Activated naive CD8-positive, alpha-beta T cell treated with anti-CD3 and anti-CD28 coated beads, Interleukin-2, amount 50 U/mL, for 24 hours (primary cell): ENCODE results near the gene RIC8A.
"Not testable (repeated sequence)": the region's sequence is repeated elsewhere in the genome, so short reads cannot be mapped to it uniquely, and the experiment has no call there.

Source experiments
- ATAC-seq: fragments of 150-1000 bp; cut with Tn5 transposase; one replicate; pipeline ENCODE4 v1.10.0; 2021
- DNase-seq: peaks from one replicate; pipeline ENCODE4 v3.0.0; 2021
- H3K27ac Mint-ChIP-seq: one replicate; pipeline ENCODE4 v1.8.0; 2021; ENCODE audit warnings: mild to moderate bottlenecking, mixed read lengths
- H3K27me3 Mint-ChIP-seq: one replicate; pipeline ENCODE4 v1.8.0; 2021; ENCODE audit warnings: mixed read lengths
- H3K36me3 Mint-ChIP-seq: one replicate; pipeline ENCODE4 v1.8.0; 2021; ENCODE audit warnings: low read depth, mixed read lengths
- H3K4me1 Mint-ChIP-seq: one replicate; pipeline ENCODE4 v1.8.0; 2021; ENCODE audit warnings: mixed read lengths
- H3K4me3 Mint-ChIP-seq: one replicate; pipeline ENCODE4 v1.8.0; 2021; ENCODE audit warnings: mild to moderate bottlenecking, moderate library complexity, mixed read lengths
- H3K9me3 Mint-ChIP-seq: one replicate; pipeline ENCODE4 v1.8.0; 2021; ENCODE audit warnings: mixed read lengths

Gene RIC8A

DNA sequence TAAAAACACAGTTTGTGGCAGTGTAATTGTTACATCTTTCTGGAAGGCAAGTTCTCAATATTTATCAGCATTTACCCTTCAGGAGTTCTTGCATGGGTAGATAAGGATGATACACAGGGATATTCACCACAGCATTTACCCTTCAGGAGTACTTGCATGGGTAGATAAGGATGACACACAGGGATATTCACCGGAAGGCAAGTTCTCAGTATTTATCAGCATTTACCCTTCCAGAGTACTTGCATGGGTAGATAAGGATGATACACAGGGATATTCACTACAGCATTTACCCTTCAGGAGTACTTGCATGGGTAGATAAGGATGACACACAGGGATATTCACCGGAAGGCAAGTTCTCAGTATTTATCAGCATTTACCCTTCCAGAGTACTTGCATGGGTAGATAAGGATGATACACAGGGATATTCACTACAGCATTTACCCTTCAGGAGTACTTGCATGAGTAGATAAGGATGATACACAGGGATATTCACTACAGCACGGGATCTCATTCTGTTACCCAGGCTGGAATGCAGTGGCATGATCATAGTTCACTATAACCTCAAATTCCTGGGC lies 13.2 kb downstream of the RIC8A start:
- H3K27ac Mint-ChIP-seq, H3K4me3 Mint-ChIP-seq, ATAC-seq, H3K27me3 Mint-ChIP-seq, DNase-seq, H3K9me3 Mint-ChIP-seq: not testable (repeated sequence)
- H3K36me3 Mint-ChIP-seq = peaks cover 16% of the 10 kb centered on the region
- peaks cover 16% of the 10 kb centered on the region for H3K4me1 Mint-ChIP-seq

DNA sequence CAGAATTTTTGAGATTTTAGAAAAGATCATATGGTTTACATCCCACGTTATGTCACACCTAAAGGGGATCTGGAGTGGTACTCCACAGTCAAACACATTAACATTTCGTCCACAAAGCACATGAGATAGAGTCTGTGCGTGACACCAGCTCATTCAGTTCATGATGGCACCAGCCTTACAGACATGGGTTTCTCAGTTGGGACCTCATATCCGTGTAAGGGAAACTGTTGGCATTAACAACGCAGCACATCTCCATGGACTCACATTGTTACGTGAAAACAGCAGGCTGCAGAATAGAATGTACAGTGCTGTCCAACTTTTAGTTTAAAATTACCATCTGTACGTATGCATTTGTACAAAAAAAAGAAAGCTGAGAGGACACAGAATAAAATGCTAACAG lies 14.0 kb downstream of the RIC8A start:
- ATAC-seq (no peak), DNase-seq (no peak)
- Mint-ChIP-seq H3K27me3 (no peaks in the 10 kb centered on the region), H3K4me3 (no peak overlapping the region), H3K9me3 (no peaks in the 10 kb centered on the region), H3K36me3 (peaks cover 15% of the 10 kb centered on the region), H3K27ac (no peak overlapping the region), H3K4me1 (peaks cover 20% of the 10 kb centered on the region)

DNA sequence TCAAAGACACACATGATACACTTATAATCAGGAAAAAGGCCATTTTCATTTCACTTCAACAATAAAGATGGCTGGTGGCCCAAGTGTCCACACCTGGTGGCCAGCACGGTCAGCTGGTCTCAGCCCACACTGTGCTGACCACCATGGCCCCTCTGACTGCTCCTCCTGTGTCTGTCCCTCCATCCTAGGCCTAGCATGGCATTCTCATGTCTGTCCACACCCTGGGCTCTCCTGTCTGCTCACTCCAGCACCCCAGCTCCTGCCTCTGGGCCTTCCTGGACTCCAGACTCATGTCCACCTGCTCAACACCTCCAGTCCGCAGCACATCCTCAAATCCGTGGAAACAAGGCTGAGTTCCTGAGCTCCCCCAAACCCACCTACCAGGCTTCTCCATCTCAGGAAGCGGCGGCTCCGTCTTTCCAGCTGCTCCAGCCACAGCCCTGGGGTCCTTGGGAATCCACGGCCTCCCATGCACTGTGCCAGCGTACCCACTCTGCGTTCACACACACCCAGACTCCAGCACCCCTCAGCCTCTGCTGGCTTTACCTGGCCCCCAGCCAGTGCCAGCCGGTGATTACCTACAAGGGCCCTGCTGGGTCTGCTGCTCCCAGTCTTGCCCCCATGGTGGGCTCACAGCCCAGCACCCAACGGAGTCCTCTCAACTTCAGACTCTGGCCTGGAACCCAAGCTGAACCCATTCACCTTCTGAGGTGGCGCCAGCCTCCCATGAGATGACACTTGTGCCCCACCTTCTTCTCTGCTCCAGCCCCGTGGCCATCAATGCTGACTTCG lies 14.7 kb downstream of the RIC8A start:
- peaks cover 19% of the 10 kb centered on the region for H3K4me1 Mint-ChIP-seq
- DNase-seq = no peak
- no peak for ATAC-seq
- H3K27ac Mint-ChIP-seq = no peak overlapping the region
- no peak overlapping the region for H3K4me3 Mint-ChIP-seq
- H3K9me3 Mint-ChIP-seq = no peaks in the 10 kb centered on the region
- no peaks in the 10 kb centered on the region for H3K27me3 Mint-ChIP-seq
- H3K36me3 Mint-ChIP-seq = peaks cover 15% of the 10 kb centered on the region

DNA sequence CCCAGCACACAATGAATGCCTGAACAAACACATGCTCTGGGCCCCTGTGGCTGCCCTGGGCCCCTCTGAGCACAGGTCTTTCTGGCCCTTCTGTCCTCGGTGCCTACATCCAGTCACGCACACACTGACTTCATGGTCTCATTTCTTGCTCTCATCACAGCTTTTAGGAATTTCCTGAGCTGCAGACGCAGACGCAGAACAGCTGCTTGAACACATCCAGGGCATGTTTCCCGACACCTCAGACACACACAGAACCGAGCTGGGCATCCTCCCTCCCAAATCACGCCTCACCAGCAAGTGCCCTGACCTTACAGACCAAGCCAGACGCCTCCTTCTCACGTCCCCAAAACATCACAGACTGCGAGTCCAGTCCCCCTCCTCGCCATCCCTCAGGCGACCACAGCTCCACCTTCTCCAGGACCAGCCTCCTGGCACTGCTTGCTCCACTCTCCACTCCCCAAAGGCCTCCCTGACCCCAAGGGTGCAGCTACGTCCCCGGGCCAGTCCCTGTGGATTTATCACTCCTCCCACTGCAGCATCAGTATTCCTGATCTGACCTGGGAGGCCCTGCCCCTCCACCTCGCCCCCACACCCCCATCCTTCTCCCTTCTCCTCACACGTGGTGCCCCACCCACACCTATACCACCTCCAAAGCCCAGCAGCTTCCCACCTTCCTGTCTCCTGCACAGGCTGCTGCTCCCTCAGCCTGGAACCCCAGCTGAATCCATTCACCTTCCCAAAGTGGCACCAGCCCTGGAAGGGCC lies 15.7 kb downstream of the RIC8A start:
- Mint-ChIP-seq H3K4me1 (peaks cover 16% of the 10 kb centered on the region), H3K27me3 (no peaks in the 10 kb centered on the region), H3K4me3 (no peak overlapping the region), H3K27ac (no peak overlapping the region), H3K36me3 (peaks cover 10% of the 10 kb centered on the region), H3K9me3 (no peaks in the 10 kb centered on the region)
- DNase-seq (no peak), ATAC-seq (no peak)

DNA sequence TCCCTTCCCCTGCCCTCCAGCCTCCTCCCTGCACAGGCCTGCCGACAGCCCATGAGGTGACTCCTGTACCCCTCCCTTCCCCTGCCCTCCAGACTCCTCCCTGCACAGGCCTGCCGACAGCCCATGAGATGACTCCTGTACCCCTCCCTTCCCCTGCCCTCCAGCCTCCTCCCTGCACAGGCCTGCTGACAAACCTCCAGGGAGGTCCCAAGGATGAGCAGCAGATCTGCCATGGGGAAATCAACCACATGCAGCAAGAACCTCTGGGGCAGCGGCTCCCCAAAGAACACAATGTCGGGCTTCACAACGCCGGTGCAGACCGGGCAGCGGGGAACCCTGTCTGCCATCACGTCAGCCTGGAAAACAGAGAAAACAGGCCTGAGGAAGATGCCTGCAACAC lies 16.4 kb downstream of the RIC8A start:
- ATAC-seq (no peak), DNase-seq (no peak)
- H3K9me3 Mint-ChIP-seq = no peaks in the 10 kb centered on the region
- H3K27ac Mint-ChIP-seq = no peak overlapping the region
- H3K36me3 Mint-ChIP-seq = peaks cover 10% of the 10 kb centered on the region
- no peaks in the 10 kb centered on the region for H3K27me3 Mint-ChIP-seq
- H3K4me1 Mint-ChIP-seq = peaks cover 23% of the 10 kb centered on the region
- H3K4me3 Mint-ChIP-seq = no peak overlapping the region

DNA sequence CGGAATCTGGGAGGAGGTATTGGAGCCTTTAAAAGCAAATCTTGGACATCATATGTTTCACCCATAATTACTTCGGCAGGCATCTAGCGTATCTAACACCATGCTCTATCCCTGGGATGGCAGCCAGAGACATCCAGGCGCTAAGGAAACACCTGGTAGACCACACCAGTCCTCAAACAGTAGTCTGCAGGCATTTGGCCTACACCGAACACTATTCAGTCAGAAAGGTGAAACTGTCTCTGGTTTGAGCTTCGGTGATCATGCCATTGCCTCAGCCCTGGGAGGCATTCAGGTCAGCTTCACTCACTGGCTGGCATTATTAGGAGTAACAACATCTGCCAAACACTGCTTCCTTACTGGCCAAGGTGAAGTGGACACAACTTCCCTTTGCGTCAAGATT lies 16.9 kb downstream of the RIC8A start:
- Mint-ChIP-seq H3K4me3 (no peak overlapping the region), H3K27me3 (no peaks in the 10 kb centered on the region), H3K4me1 (peaks cover 24% of the 10 kb centered on the region), H3K27ac (no peak overlapping the region), H3K9me3 (no peaks in the 10 kb centered on the region), H3K36me3 (peaks cover 7% of the 10 kb centered on the region)
- ATAC-seq = no peak
- DNase-seq = no peak

DNA sequence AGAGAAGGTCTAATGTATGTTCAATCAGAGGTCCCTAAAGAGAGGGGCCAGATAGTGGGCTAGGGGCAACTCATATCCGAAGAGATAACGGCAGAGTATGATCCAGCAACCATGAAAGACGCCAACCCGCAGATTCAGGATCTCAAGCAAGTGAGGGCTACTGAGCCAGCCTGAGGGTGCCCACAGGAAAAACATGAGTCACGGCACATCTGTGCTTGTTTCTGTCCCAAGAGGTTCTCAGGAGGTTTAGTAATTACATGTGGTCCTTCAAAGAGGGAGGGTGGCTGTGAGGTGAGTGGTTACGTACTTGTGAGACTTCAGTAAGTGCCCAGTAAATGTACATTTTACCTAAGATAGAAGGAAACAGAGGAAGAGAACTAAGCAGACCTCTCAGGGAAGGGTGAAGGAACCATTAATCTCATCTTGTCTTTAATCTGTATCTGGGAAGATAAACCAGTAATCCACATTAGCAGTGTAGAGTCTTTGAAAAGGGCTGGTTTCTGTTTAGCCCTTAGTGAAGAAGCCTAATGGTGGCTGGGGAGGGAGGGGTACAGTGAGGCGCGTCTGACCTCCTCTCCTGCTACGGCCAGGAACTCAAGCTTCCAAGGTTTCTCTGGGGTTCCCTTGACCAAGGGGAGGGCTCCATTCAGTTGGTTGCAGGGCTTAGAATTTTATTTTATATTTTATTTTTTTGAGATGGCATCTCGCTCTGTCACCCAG lies 18.4 kb downstream of the RIC8A start:
- no peaks in the 10 kb centered on the region for H3K9me3 Mint-ChIP-seq
- H3K4me1 Mint-ChIP-seq = peaks cover 24% of the 10 kb centered on the region
- no peak for DNase-seq
- H3K27ac Mint-ChIP-seq = peak overlapping the region; percentile 75
- H3K36me3 Mint-ChIP-seq = peaks cover 9% of the 10 kb centered on the region
- no peaks in the 10 kb centered on the region for H3K27me3 Mint-ChIP-seq
- peak overlapping the region; percentile 2 for H3K4me3 Mint-ChIP-seq
- ATAC-seq = peak; percentile 93

DNA sequence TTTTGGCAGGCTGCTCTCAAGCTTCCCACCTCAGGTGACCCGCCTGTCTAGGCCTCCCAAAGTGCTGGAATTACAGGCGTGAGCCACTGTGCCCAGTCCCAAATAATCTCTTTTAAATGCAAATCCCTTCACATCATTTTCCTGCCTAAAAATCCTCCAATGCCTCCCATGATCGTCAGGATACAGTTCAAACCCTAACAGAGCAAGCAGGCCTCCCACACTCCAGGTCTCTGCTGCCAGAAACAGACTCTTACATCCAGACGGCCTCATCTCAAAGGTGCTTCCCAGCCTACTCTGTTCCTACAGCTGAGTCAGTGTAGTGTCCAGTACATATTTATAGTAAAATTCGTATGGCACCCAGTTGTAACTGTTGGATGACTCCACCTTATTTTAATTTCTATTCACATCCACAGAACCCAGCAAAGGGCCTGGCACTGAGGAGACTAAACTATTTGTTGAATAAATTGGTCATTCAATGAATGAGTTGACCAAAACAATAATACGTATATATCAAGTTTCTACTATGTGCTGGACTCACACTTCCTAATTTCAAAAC lies 20.4 kb downstream of the RIC8A start:
- no peak overlapping the region for H3K4me3 Mint-ChIP-seq
- no peaks in the 10 kb centered on the region for H3K9me3 Mint-ChIP-seq
- peaks cover 4% of the 10 kb centered on the region for H3K36me3 Mint-ChIP-seq
- no peak for ATAC-seq
- peaks cover 24% of the 10 kb centered on the region for H3K4me1 Mint-ChIP-seq
- no peaks in the 10 kb centered on the region for H3K27me3 Mint-ChIP-seq
- DNase-seq = no peak
- H3K27ac Mint-ChIP-seq = peak overlapping the region; percentile 19

DNA sequence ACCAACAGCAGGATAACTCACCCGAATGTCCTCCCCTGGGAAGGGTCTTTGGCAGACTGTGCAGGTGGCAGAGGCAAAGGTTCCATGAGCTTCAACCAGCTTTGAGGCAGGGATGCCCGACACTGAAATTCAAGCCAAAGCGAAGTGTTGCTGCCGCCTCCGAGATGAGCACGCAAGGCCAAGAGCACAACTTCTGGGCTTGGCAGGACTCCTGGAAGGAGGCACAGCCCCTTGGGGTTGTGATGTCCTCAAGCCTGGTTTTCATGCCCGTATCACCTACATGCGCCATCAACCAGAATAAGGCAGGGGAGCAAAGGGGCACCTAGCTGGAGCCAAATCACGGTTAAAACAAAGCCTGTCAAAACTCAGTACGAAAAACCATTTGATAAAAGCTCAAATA lies 22.9 kb downstream of the RIC8A start:
- ATAC-seq = no peak

DNA sequence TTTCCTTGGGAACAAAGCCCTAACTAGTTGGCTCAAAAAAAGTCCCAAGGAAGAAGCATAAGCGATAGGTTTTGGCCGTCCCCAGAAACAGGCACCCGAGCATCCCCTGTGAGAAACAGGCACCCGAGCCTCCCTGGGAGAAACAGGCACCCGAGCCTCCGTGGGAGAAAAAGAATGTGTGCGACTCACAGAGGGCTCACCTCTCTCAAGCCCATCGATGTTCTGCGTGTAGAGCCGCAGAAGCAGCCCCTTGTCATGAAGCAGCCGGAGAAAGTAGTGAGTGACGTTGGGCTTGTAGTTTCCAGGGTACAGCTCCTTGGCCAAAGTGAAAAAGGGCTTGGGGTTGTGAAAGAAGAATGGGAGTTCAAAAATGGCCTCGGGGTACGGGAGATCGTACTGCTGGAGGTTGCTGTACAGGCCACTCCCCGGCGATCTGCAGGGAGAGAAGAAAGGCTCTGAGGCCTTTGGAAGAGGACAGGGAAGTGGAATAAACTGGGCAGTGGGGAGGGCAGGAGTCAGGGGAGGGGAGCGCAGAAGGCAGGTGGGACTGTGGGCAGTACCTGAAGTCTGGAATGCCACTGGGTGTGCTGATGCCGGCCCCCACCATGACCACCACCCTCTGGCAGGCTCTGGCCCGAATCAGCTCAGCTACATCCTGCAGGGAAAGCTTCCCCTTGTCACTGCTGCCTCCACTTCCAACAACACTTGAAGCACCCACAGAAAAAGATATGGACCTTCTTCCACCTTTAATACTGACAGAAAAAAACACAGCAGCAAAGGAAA lies 25.5 kb downstream of the RIC8A start:
- Mint-ChIP-seq H3K4me3 (no peak overlapping the region), H3K9me3 (no peaks in the 10 kb centered on the region), H3K27ac (peak overlapping the region; percentile 11), H3K4me1 (peaks cover 28% of the 10 kb centered on the region), H3K36me3 (peaks cover 5% of the 10 kb centered on the region), H3K27me3 (no peaks in the 10 kb centered on the region)
- DNase-seq (no peak), ATAC-seq (no peak)

More for the DNA sequence above, 22.9 kb downstream of the RIC8A start:
- H3K27ac Mint-ChIP-seq = no peak overlapping the region
- H3K27me3 Mint-ChIP-seq = no peaks in the 10 kb centered on the region
- H3K36me3 Mint-ChIP-seq = peaks cover 4% of the 10 kb centered on the region
- no peak for DNase-seq
- H3K4me1 Mint-ChIP-seq = peaks cover 30% of the 10 kb centered on the region
- no peaks in the 10 kb centered on the region for H3K9me3 Mint-ChIP-seq
- no peak overlapping the region for H3K4me3 Mint-ChIP-seq

DNA sequence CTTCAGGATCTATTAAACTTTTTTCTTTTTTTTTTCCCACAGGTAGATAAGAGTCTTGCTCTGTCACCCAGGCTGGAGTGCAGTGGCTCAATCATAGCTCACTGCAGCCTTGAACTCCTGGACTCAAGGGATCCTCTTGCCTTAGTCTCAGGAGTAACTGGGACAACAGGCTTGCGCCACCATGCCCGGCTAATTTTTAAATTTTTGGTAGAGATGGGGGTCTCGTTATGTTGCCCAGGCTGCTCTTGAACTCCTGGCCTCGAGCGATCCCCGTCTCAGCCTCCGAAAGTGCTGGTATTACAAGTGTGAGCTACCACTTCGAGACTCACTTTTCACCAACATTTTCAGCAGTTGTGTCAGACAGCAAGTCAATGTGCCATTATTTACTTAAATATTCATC lies 27.7 kb downstream of the RIC8A start:
- H3K27me3 Mint-ChIP-seq = no peaks in the 10 kb centered on the region
- peaks cover 39% of the 10 kb centered on the region for H3K4me1 Mint-ChIP-seq
- peak overlapping the region; percentile 97 for H3K27ac Mint-ChIP-seq
- ATAC-seq (no peak), DNase-seq (no peak)
- H3K4me3 Mint-ChIP-seq = peak overlapping the region; percentile 93
- no peaks in the 10 kb centered on the region for H3K9me3 Mint-ChIP-seq
- peaks cover 23% of the 10 kb centered on the region for H3K36me3 Mint-ChIP-seq

DNA sequence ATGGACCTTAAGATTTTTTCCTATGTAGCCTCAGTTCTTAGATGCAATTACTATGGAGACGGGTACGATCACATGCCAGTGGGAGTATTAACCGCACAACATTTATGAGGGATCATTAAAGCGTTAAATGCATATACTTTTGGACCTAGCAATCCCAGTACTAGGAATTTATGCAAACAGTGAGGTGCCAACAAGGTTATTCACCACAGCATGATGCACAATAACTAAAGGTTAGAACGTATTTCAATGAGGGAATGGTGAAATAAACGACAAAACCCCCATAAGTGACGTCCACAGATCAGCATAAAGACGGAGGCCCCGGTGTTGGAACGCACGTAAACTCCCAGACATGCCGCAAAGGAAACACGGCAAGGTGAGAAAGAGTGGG lies 28.1 kb downstream of the RIC8A start:
- Mint-ChIP-seq H3K27ac (peak overlapping the region; percentile 97), H3K4me1 (peaks cover 43% of the 10 kb centered on the region), H3K4me3 (peak overlapping the region; percentile 93), H3K36me3 (peaks cover 26% of the 10 kb centered on the region), H3K9me3 (no peaks in the 10 kb centered on the region), H3K27me3 (no peaks in the 10 kb centered on the region)
- ATAC-seq (peak; percentile 37), DNase-seq (no peak)

DNA sequence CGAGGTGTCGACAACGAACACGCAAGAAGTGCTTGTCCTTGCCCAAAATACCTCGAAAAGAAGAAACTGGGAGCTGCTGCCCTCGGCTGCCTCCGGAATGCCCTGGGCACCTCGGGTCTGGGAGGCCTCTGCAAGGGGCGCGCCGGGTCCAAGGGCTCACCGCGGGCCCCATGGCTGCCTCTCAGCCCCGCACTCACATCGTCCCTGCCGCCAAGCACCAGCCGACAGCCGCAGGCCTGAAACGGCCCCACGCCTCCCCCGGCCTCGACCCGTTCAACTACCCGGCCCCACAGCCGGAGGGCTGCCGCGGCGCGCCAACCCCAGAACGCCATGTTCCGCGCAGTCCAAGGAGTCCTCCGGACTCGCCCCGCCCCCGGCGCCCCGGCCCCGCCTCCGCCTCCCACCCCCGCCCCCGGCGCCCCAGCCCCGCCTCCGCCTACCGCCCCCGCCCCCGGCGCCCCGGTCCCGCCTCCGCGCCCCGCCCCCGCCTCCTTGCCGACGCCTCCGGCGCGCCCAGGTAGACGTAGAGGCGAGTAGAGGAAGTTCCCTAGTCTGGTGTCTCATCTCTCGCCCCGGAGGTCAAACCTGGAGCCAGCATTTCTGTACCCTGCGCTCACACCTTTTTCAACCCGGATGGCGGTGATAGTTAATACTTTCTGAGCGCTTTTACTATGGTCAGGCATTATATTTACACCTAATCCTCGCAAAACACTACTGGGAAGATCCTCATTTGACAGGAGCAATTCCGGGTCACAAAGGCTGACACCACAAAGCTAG lies 28.7 kb downstream of the RIC8A start, which contains the start of gene SIRT3:
Gene SIRT3, minus strand, starts transcription at position 346 of the 777 bp plus-strand sequence. Its CDS starts 14 bp downstream, at position 332.
- peak within 1 kb of the TSS; percentile 93 for H3K4me3 Mint-ChIP-seq
- H3K4me1 Mint-ChIP-seq = peaks cover 45% of the 10 kb centered on the region
- peak; percentile 77 for DNase-seq
- ATAC-seq = peak; percentile 79
- H3K27me3 Mint-ChIP-seq = no peaks in the 10 kb centered on the region
- peaks cover 28% of the 10 kb centered on the region for H3K36me3 Mint-ChIP-seq
- peak within 1 kb of the TSS; percentile 97 for H3K27ac Mint-ChIP-seq
- no peaks in the 10 kb centered on the region for H3K9me3 Mint-ChIP-seq
